Upper lobe of left lung (tissue), 4 donors: Measurements from ENCODE around the gene OR6Q1.
"Not testable (repeated sequence)": the region's sequence is repeated elsewhere in the genome, so short reads cannot be mapped to it uniquely, and the experiment has no call there.

Experiments
- POLR2A ChIP-seq, 4 donors: fragments of 450-650 bp; IDR thresholded peaks; one replicate each; pipeline ENCODE4 v1.5.1; 2016 to 2017; ENCODE audit warnings: antibody characterized with exemption in 4 of 4, mild to moderate bottlenecking in 2 of 4
- TF ChIP-seq, protein P1 (sequence below), 6 experiments: fragments of 450-650 bp in 4 of 6; fragments of 200-600 bp in 2 of 6; sonication (generic) in 2 of 6; IDR thresholded peaks; one replicate each; pipeline ENCODE4 v1.5.1; 2016 to 2019; ENCODE audit warnings: antibody characterized with exemption in 6 of 6

- TF ChIP-seq, protein P1, sequence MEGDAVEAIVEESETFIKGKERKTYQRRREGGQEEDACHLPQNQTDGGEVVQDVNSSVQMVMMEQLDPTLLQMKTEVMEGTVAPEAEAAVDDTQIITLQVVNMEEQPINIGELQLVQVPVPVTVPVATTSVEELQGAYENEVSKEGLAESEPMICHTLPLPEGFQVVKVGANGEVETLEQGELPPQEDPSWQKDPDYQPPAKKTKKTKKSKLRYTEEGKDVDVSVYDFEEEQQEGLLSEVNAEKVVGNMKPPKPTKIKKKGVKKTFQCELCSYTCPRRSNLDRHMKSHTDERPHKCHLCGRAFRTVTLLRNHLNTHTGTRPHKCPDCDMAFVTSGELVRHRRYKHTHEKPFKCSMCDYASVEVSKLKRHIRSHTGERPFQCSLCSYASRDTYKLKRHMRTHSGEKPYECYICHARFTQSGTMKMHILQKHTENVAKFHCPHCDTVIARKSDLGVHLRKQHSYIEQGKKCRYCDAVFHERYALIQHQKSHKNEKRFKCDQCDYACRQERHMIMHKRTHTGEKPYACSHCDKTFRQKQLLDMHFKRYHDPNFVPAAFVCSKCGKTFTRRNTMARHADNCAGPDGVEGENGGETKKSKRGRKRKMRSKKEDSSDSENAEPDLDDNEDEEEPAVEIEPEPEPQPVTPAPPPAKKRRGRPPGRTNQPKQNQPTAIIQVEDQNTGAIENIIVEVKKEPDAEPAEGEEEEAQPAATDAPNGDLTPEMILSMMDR (IDR thresholded peaks at IDR 0.05), result not testable (repeated sequence)
- not testable (repeated sequence) for TF ChIP-seq POLR2A (IDR thresholded peaks at IDR 0.05)
These were observed 30.7 kb upstream of the OR6Q1 start for GRCh38 chr11:58000021-58000420.
